HG03135 (cell line): ENCODE results near the gene RUBCNL.

Source experiments
- ATAC-seq: cut with Tn5 transposase; IDR thresholded peaks from one replicate; pipeline ENCODE4 v1.9.1; 2021; ENCODE audit warnings: mild to moderate bottlenecking, moderate library complexity; ENCODE audit not compliant: unreplicated experiment

The RUBCNL gene

DNA sequence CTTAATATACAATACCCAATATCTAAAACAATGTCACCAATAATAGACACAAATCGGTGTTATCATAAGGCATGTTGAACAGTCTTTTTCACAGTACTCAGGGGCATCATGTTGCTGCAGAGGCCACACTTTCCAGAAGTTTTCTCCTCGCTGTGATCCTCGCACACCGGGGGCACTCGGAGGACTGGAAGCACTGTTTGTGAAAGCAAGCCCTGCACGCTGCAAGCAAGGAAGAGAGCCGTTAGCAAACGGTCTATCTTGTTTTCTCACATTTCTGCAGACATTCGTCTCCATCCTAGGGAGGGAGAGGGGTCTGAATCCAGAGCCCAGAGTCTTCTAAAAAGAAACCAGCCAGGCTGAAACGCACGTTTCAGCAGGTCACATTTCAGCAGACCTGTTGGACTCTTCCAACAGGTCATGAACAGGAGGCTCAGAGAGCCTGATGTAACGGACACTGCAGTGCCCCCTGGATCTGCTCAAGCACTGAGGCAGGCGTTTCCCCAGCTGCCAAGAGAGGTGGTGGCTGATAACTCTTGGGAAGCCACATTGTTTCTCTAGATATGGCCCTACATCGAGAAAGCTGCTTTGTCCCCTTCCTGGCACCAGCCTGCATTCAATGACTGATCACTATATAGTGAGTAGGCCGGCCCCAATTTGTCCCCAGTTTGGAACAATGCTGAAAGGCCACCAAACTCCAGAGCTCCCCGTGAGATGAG lies 43.6 kb downstream of the RUBCNL start:
- ATAC-seq: no peak

GRCh38 chr13:46342538-46342937 lies 44.5 kb downstream of the RUBCNL start:
- ATAC-seq: no peak

DNA sequence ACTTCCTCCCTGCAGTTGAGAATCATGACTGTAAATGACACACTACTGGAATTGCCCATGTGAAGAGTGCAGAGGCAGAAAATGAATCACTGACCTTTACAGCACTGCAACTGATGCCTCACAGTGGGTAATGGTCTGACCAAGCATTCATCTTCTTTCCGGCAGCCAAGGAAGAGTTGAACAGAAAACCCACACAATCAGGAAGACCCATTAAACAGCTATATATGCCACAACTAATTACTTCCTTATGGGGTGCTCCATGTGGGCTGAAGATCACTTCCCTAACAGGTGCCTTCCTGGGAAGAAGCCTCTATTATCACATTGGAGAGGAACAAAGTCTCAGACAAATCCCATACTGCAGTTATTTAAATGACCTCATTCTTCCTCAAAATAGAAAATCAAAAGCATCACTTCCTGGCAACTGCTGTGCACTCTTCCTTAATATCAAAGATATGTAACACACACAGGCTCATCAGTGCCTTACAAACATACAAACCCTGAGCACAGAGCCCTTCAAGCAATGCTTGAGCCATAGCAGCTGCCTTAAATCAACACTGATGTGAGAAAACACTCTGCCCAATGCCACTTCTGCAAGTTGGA lies 45.8 kb downstream of the RUBCNL start:
- peak; percentile 74 for ATAC-seq

DNA sequence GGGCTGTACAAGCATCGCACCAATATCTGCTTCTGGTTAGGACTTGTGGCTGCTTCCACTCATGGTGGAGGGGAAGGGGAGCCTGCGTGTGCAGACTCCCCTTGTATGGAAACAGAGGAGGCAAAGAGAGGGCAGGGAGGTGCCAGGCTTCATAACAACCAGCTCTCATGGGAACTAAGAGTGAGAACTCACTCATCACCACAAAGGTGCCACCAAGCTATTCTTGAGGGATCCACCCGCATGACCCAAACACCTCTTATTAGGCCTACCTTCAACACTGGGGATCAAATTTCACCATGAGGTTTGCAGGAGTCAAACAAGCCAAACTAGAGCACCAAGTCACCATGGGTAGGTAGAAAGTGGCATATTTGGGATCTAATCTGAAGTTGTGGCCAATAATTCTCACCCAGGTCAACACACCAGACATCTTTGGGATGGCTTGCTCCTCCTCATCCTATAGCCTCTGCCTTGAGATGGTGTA lies 46.4 kb downstream of the RUBCNL start:
- no peak for ATAC-seq

DNA sequence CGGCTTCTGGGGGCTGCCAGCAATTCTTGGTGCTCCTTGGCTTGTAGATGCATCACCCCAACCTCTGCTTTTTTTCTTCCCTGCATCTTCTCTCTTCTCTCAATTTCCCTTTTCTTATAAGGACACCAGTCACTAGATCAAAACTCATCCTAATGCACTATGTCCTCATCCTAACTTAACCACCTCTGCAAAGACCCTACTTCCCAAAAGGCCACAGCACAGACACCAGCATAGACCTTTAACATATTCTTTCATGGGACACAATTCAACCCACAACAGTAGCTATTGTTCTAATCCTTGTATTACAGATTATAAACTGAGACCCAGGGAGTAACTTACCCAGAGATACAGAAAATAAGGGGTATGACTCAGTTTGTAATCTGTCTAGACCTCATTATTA lies 47.0 kb downstream of the RUBCNL start:
- no peak for ATAC-seq

DNA sequence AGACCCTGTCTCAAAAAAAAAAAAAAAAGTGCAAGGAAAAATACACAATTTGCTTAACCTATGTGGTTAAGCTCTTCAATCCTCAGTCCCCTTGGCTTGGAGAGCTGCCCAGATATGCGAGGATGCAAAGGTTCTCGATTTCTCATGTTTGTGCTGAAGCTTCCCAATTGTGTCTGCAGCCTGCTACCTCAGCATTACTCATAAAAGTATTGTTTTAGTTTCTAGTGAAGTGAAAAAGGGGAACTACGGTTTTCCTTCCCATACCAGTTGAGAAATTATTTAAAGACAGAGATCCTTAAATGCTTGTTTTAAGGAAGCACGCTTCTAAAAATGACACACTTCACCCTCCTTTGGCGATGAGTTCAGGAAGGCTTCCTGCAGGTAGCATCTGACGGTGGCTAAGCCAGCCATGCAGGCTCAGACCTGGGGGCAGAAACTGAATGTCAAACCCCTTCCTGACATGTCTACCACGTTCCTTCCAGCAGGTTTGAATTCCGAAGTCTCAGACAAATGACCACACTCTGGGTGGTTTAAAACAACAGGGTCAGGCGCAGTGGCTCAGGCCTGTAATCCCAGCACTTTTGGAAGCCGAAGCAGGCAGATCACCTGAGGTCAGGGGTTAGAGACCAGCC lies 47.9 kb downstream of the RUBCNL start:
- no peak for ATAC-seq

GRCh38 chr13:46337700-46338099 lies 49.4 kb downstream of the RUBCNL start:
- no peak for ATAC-seq

- ATAC-seq: no peak
These were observed 52.8 kb downstream of the RUBCNL start for GRCh38 chr13:46334035-46334822.

DNA sequence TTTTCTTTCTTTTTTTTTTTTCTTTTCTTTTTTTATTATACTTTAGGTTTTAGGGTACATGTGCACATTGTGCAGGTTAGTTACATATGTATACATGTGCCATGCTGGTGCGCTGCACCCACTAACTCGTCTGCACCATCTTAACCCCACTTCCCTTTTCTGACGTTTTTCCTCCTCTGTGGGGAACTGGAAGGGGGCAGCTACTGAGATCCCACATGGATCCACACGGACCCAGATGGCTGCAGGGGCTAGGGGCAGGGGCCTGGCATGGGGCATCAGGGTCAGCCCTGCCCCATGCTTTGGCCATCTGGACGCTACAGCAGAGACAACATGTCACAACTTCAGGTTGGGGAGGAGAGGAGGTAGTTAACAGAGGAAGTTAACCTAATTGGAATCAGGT lies 54.3 kb downstream of the RUBCNL start:
- ATAC-seq: no peak

GRCh38 chr13:46329624-46330023 lies 57.4 kb downstream of the RUBCNL start:
- ATAC-seq: no peak

- ATAC-seq: no peak
These were observed 59.8 kb downstream of the RUBCNL start for GRCh38 chr13:46327246-46327645.

DNA sequence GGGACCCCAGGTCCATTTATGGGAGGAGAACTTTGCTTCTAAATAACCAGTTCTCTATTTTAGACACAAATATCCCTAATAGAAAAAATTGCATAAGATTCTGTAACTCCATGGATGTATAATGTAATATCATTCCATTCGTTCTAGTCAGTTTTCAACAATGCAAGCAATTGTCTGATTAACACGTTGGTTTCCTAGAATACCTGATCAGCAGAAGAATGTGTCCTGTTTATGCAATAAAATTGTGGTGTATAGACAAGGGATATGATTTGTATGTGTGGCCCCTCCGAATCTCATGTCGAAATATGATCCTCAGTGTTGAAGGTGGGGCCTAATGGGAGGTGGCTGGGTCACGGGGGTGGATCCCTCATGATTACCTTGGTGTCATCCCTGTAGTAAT lies 62.1 kb downstream of the RUBCNL start:
- ATAC-seq: no peak

DNA sequence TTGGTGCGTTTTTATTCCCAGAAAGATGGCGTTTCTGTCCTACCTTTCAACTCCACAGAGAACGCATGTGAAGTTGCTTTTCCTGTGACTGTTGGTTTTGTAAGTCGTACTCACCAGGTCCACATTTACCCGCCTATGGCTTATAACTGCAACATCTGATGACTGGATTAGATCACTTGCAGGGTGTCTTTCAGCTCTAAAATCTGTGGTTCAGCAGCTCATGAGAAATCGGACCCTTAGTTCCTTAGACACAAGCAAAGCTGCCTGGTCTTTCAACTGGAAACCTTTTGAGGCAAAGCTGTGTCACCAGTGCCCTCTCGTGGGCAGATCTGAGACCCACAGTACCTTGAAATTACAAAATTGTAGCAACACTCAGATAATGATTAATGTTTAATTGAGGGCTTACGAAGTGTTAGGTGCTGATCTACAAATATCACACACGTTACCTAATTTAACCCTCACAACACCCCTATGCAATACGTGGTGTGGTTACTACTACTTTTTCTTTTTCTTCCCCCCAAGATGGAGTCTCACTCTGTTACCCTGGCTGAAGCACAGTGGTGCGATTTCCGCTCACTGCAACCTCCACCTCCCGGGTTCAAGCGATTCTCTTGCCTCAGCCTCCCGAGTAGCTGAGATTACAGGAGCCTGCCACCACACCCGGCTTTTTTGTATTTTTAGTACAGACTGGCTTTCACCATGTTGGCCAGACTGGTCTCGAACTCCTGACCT lies 65.4 kb downstream of the RUBCNL start:
- ATAC-seq: no peak

- no peak for ATAC-seq
These were observed 66.2 kb downstream of the RUBCNL start for GRCh38 chr13:46320821-46321220.

- no peak for ATAC-seq
These were observed 66.6 kb downstream of the RUBCNL start for GRCh38 chr13:46320406-46320805.

- ATAC-seq: no peak
These were observed 68.1 kb downstream of the RUBCNL start for GRCh38 chr13:46318986-46319385.

GRCh38 chr13:46317120-46317519 lies 69.9 kb downstream of the RUBCNL start:
- no peak for ATAC-seq

DNA sequence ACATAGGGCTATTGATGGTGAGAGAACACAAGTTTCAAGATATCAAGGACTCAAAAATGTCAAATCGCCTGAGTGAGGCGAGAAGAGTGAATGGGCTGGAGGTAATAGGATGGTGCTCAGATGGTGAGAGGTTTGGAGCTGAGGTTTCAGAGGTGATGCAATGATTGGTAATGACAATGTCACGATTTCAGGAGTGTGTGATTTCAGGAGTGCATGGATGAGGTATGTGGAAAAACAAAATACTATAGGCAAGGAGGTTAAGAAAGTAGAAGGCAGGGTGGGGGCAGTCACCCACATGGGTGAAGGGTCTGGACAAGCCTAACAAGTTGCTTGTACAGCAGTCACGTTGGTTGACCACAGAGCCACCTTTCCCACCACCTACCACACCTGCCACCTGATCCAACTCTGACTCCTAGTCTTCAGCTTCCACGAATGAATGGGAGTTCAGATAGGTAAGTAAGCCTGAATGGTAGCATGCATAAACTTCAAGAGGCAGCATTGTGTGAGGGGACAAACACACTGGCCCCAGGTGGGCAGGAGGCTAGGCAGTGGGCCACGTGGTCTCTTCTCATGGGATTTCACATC lies 71.5 kb downstream of the RUBCNL start:
- no peak for ATAC-seq

DNA sequence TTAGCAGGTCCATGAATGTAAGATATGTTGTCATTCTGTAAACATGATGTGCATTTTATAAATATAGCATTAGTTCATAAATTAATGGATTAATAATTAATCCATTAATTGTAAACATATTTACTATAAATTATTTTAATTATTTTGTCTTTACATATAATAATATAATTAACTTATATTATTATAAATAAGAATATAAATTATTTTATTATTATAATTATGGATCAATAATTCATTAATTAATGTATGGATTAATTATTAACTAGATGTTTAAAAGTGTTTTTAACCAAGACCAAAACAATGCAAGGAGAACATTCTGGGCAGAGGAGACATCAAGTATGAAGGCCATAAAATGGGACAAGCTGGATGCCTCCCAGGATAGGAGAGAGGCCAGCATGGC lies 72.0 kb downstream of the RUBCNL start:
- ATAC-seq: no peak

- ATAC-seq: no peak
These were observed 72.5 kb downstream of the RUBCNL start for GRCh38 chr13:46314587-46314986.
